GM19455 (cell line): ENCODE results near the gene TEK.

Source experiments
- ATAC-seq: cut with Tn5 transposase; IDR thresholded peaks from one replicate; pipeline ENCODE4 v1.9.1; 2021; ENCODE audit not compliant: unreplicated experiment

The TEK gene

GRCh38 chr9:27176971-27177370, 67.9 kb downstream of the TEK start:
- ATAC-seq = no peak

- ATAC-seq = no peak
Measured at GRCh38 chr9:27179245-27179865, 70.3 kb downstream of the TEK start.

- ATAC-seq = no peak
Measured at GRCh38 chr9:27181381-27181780, 72.4 kb downstream of the TEK start.

GRCh38 chr9:27182421-27182820, 73.4 kb downstream of the TEK start:
- no peak for ATAC-seq

- no peak for ATAC-seq
Measured at GRCh38 chr9:27183131-27183530, 74.1 kb downstream of the TEK start.

DNA sequence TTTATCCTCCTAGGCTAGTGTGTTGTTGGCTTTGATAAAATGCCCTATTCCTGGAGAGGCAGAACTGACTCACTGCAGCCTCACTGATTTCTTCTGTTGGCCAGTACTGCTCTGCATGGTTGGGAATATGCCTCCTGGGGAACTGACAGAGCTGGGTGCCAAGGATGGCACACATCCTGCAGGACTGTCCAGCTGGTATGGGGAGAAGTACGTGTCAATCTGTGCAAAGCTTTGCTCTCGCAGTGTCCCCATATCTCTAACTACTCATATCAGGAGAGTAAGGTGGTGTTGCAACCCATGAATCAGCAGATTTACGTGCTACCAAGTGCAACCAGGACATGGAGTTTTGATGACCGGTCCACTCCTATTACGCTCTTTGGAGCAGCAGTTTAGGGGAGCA, 74.7 kb downstream of the TEK start:
- no peak for ATAC-seq

DNA sequence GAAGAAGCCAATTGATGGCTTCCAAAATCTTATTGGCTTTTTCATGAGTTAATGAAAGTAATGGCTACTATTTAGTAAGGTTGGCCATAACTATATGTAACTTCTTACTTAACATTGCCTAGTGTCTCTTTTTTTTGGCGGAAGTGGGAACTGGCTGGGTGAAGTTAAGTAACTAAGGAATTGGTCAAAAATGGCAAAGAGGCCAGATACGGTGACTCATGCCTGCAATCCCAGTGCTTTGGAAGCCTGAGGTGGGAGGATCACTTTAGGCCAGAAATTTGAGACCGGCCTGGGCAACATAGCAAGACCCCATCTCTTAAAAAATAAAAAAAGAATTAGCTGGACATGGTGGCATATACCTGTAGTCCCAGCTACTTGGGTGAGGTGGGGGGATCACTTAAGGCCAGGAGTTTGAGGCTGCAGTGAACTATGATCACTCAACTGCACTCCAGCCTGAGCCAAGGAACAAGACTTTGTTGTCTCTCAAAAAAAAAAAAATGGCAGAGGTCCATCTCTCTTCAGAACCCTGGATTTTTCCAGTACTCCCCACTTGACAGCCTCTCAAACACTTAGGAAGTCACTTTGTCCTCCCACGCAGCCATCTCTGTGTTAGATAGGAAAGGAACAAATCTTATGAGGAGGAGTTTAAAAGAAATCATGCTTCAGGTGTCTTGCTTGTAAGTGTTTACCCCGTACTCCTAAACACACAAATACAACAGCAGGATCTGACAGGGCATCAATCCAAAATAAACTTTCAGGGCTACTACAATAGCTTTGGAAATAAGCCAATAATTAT, 75.7 kb downstream of the TEK start:
- no peak for ATAC-seq

GRCh38 chr9:27188426-27188825, 79.4 kb downstream of the TEK start:
- ATAC-seq = no peak

- no peak for ATAC-seq
Measured at GRCh38 chr9:27189426-27189825, 80.4 kb downstream of the TEK start.

DNA sequence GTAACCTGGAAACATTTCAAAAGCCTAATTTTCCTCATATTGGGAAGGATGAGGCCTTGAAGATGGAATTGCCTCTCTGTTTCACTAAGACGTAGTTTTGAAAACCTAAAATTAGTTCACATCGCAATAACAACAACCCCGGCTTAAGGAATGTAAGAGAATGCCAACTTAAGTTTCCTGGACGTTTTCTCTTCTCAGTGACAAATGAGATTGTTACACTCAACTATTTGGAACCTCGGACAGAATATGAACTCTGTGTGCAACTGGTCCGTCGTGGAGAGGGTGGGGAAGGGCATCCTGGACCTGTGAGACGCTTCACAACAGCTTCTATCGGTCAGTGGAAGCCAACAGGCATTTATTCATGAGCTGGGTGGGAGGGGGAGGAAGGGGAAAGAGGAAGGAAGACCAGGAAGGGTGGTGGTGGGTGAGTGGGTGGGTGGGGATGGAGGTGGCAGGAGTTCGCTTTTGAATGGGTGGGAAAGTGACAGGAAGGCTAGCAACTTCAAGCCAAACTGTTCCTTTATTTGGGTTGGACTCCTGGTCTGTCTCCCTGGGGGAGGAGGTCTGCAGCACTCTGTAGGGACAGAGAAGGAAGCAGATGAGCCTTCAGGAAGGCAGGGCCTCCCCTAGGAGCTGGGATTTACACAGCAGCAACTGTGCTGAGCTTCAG, 83.4 kb downstream of the TEK start:
- ATAC-seq = no peak

DNA sequence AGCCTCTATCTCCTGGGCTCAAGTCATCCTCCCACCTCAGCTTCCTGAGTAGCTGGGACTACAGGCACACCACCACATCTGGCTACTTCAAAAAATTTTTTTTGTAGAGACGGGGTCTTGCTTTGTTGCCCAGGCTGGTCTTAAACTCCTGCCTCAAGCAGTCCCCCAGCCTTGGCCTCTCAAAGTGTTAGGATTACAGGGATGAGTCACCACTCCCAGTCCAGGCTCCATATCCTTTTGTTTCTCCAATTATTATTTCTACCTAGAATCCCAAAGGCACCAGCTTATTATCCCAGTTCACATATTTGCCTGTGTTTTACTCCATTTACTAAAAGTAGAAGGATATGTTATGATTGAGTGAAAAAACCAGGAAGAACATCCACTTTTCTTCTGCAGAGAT, 84.9 kb downstream of the TEK start:
- ATAC-seq = no peak

GRCh38 chr9:27194401-27195091, 85.5 kb downstream of the TEK start:
- no peak for ATAC-seq

GRCh38 chr9:27195191-27195590, 86.2 kb downstream of the TEK start:
- ATAC-seq = no peak

DNA sequence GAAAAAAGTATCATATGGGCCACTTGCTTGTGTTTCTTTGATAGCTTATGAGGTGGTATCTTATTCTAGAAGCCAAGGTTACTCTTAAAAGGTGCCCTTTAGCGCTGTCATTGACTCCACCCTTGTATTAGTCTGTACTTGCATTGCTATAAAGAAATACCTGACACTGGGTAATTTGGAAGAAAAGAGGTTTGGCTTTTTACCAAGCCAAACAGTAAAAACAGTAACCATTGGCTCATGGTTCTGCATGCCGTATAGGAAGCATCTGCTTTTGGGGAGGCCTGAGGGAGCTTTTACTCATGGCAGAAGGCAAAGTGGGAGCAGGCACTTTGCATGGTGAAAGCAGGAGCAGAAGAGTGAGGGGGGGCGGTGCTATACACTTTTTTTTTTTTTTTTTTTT, 87.4 kb downstream of the TEK start:
- ATAC-seq = no peak

DNA sequence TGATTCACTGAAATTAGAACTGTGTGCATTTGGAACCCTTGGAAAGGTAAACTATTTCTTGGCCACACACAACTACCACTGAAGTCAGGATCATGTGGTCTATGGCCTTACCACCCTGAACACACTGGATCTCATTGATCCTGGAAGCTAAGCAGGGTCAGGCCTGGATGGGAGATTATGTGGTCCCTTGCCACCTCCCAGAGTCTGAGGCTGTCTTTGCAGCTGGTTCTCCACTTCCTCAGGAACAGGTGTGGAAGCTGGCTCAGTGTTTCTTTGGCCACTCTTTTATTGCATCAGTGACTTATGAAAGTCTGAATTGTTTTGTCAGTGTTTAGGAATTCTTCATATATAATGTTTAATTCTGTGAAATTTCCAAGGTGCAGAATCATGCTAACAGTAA, 89.2 kb downstream of the TEK start:
- no peak for ATAC-seq

- ATAC-seq = no peak
Measured at GRCh38 chr9:27202056-27202455, 93.0 kb downstream of the TEK start.

DNA sequence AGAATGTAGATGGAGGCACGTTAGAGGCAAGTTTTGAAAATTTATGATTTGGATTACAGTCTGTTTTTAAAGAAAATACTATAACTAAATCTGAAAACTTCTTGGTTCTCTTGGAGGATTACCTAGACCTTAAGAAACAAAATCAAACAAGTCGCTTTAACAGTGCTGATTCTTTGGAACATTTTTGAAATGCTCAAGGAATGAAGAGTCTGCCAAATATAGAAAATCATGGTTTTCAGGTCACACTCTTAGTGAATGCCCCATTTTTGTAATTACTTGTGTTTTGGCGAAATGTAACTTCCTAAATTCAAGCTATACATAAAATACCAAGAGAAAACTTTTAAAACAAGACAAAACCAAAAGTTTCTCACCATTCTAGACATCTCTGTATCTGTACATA, 94.8 kb downstream of the TEK start:
- ATAC-seq = no peak

DNA sequence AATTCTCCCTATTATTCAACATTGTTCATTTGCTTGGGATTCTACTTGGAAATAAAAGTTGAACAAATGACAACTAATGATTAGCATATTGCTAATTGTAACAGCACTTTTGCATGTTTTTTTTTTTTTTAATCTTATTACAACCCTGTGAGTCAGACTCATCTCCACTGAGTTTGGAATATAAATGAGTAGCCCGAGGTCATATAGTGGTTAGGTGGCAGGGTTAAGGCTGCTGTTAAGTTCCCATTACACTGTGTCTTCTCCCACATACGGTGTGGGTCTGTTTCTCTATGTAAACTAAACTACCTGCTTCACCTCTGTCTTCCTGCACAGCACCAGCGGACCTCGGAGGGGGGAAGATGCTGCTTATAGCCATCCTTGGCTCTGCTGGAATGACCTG, 95.6 kb downstream of the TEK start:
- no peak for ATAC-seq

DNA sequence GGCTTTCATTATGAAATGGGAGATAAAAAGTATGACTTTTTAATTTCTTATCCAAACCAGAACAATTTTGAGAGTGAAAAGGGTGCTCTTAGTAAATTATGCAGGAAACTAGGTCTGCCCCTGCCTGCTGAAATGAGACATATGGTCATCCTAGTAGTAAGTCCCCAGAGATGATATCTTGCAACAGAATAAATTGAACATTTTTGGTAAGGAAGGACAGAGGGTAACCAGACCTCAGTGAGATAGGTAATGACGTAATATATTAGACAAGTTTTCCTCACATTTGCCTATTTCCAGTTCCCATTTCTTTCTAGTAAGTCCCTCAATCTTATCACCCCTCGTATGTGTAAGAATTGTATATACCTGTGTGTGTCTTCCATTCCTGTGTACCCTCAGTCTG, 96.2 kb downstream of the TEK start:
- ATAC-seq = no peak

DNA sequence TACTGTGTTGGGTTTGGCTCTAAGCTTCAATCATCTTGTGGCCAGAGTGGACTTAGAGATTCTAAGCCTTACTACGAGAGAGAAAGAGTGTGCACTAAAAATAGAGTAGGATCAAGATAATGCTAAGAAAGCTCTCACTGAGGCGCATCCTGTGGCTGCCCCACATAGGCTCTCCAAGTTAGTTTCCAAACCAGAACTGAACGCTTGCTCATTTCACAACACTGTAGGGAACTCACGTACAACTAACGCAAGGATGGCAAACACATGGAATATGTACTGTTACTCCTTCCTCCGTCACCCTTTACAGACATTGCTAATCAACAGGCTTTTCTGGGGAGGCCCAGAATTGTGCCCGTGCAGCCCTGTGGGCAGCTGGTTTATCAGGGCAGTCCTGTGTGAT, 97.0 kb downstream of the TEK start:
- ATAC-seq = no peak

- ATAC-seq = no peak
Measured at GRCh38 chr9:27209034-27209433, 100.0 kb downstream of the TEK start.

DNA sequence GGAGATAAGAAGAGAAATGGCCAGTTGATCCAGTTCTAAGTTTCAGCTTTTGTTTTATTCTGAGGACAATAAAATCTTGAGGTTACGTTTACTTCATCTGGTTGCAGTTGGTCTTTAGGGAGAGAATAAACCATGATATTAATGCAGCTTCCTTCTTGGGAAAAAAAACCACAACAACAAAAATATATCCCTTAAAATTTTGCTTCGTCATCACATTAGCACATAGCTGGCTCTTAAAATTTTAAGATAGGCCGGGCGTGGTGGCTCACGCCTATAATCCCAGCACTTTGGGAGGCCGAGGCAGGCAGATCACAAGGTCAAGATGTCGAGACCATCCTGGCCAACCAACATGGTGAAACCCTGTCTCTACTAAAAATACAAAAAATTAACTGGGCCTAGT, 101.6 kb downstream of the TEK start:
- ATAC-seq = no peak
